HepG2 (cell line): ENCODE results near the gene SDK2. TPM values are rescaled to one million over a fixed set of nuclear protein-coding genes. Genes with fewer than 3 reads are reported as not detected.

ENCODE experiments used
- ATAC-seq: fragments of 200-7000 bp; cut with Tn5 transposase; 3 replicates; pipeline ENCODE4 v1.9.1; 2020; ENCODE audit warnings: mild to moderate bottlenecking, moderate library complexity
- BruUV-seq: library from RNA; stranded (reverse); fragments of 400-500 nt; replicated peaks from 2 replicates; lab custom pipeline; 2021; lab: Mats Ljungman, UMichigan
- CTCF ChIA-PET: fragments of 300-600 bp; formaldehyde crosslinking; extraction: SDS; loops from one replicate; lab custom pipeline; 2021; ENCODE audit warnings: low total read pairs, inconsistent platforms, low intra/inter-chr PET ratio; lab: Yijun Ruan, JAX
- POLR2A ChIA-PET: fragments of 350-600 bp; sonication (Branson Sonifier 250); formaldehyde crosslinking; loops from one replicate; lab custom pipeline; 2020; ENCODE audit warnings: antibody characterized with exemption, inconsistent platforms; lab: Yijun Ruan, JAX
- DNase-seq: peaks from one replicate; pipeline ENCODE4 v3.0.0-alpha.2; 2015; ENCODE audit warnings: low spot score
- FAIRE-seq: peaks from 3 replicates; lab custom pipeline; 2011; peaks lifted over from hg19 to GRCh38; lab: Jason Lieb, UNC
- H2AFZ ChIP-seq: one replicate; pipeline ENCODE4 v1.6.1; 2011; ENCODE audit warnings: low read length, inconsistent platforms
- H3K27ac ChIP-seq: fragments of 300-600 bp; 3 replicates; pipeline ENCODE4 v1.8.0; 2011; ENCODE audit warnings: mixed run types, mild to moderate bottlenecking, mixed read lengths, low read length, inconsistent platforms; ENCODE audit not compliant: insufficient read depth; ENCODE audit errors: extremely low read length
- H3K27me3 ChIP-seq, 2 experiments: fragments of 200-600 bp in 1 of 2; 2 replicates in 1 of 2; 3 replicates in 1 of 2; pipeline versions ENCODE4 v1.6.0 to v1.8.0; 2011; ENCODE audit warnings: low read length in 2 of 2, mild to moderate bottlenecking in 2 of 2, moderate library complexity in 2 of 2, inconsistent platforms in 1 of 2; ENCODE audit not compliant: insufficient read depth in 2 of 2, control insufficient read depth in 1 of 2
- H3K36me3 ChIP-seq, 2 experiments: fragments of 200-600 bp in 1 of 2; replicated peaks in 1 of 2; 2 replicates in 1 of 2; 3 replicates in 1 of 2; pipeline versions ENCODE4 v1.5.1 to v1.8.0; 2011; ENCODE audit warnings: low read length in 2 of 2, inconsistent platforms in 1 of 2; ENCODE audit not compliant: insufficient read depth in 2 of 2, control insufficient read depth in 1 of 2
- H3K4me1 ChIP-seq: 2 replicates; pipeline ENCODE4 v1.5.1; 2012; ENCODE audit warnings: low read length, inconsistent platforms; ENCODE audit not compliant: insufficient read depth
- H3K4me2 ChIP-seq: 2 replicates; pipeline ENCODE4 v1.6.0; 2011; ENCODE audit warnings: low read depth, low read length, inconsistent platforms
- H3K4me3 ChIP-seq, 3 experiments: fragments of 200-600 bp in 1 of 3; sonication (generic), shearing (Covaris generic) in 1 of 3; replicated peaks in 1 of 3; 2 replicates each; pipeline ENCODE4 v1.5.1; 2011 to 2016; ENCODE audit warnings: low read length in 3 of 3, inconsistent platforms in 2 of 3, low read depth in 2 of 3, mild to moderate bottlenecking in 2 of 3, control low read depth in 1 of 3, mixed read lengths in 1 of 3; ENCODE audit not compliant: insufficient read depth in 1 of 3
- H3K79me2 ChIP-seq: one replicate; pipeline ENCODE4 v1.6.1; 2011; ENCODE audit warnings: low read length, inconsistent platforms; ENCODE audit not compliant: insufficient read depth
- H3K9ac ChIP-seq: 2 replicates; pipeline ENCODE4 v1.6.0; 2011; ENCODE audit warnings: mild to moderate bottlenecking, low read depth, low read length, inconsistent platforms; ENCODE audit not compliant: insufficient read depth
- H3K9me3 ChIP-seq: 2 replicates; pipeline ENCODE4 v1.5.1; 2012; ENCODE audit warnings: mild to moderate bottlenecking, low read length
- H4K20me1 ChIP-seq: 2 replicates; pipeline ENCODE4 v1.6.0; 2011; ENCODE audit warnings: inconsistent platforms, mild to moderate bottlenecking, low read length, moderate library complexity; ENCODE audit not compliant: insufficient read depth
- FOXA3 ChIP-seq: IDR thresholded peaks from 2 replicates; pipeline ENCODE4 v1.6.1; 2016; ENCODE audit warnings: missing genetic modification reagents, missing compliant biosample characterization
- RORA ChIP-seq: sonication (generic); formaldehyde crosslinking; IDR thresholded peaks from 2 replicates; pipeline ENCODE4 v1.5.0; 2020; ENCODE audit warnings: mild to moderate bottlenecking, missing genetic modification reagents, moderate library complexity
- SIN3A ChIP-seq: IDR thresholded peaks from 2 replicates; pipeline ENCODE4 v1.6.1; 2011; ENCODE audit warnings: low read depth, mild to moderate bottlenecking, control low read depth, low read length, borderline replicate concordance
- SRSF1 ChIP-seq: fragments of 200-400 bp; formaldehyde crosslinking; optimal IDR thresholded peaks from 2 replicates; pipeline ENCODE3; 2017; ENCODE audit warnings: mild to moderate bottlenecking, low read depth, low read length, moderate library complexity
- SRY ChIP-seq: sonication (generic); formaldehyde crosslinking; IDR thresholded peaks from 2 replicates; pipeline ENCODE4 v1.8.0; 2022; ENCODE audit warnings: mild to moderate bottlenecking, missing genetic modification reagents
- ZFP37 ChIP-seq: sonication (generic); formaldehyde crosslinking; IDR thresholded peaks from 2 replicates; pipeline ENCODE4 v1.4.0; 2020; ENCODE audit warnings: missing genetic modification reagents, borderline replicate concordance
- ZNF138 ChIP-seq: sonication (generic); formaldehyde crosslinking; IDR thresholded peaks from 2 replicates; pipeline ENCODE4 v1.5.0; 2020; ENCODE audit warnings: mild to moderate bottlenecking, low read depth, missing genetic modification reagents
- ZNF17 ChIP-seq: sonication (generic); formaldehyde crosslinking; IDR thresholded peaks from 2 replicates; pipeline ENCODE4 v1.5.0; 2020; ENCODE audit warnings: mild to moderate bottlenecking, missing genetic modification reagents
- ZNF614 ChIP-seq: IDR thresholded peaks from 2 replicates; pipeline ENCODE4 v1.6.1; 2018; ENCODE audit warnings: missing biosample characterization, missing genetic modification reagents, inconsistent platforms, borderline replicate concordance
- ZNF652 ChIP-seq: IDR thresholded peaks from 2 replicates; pipeline ENCODE4 v1.6.1; 2016; ENCODE audit warnings: low read depth, borderline replicate concordance
- ZNF747 ChIP-seq: sonication (generic); formaldehyde crosslinking; IDR thresholded peaks from 2 replicates; pipeline ENCODE4 v1.8.1; 2023; ENCODE audit warnings: missing genetic modification reagents, mild to moderate bottlenecking, borderline replicate concordance
- ZSCAN31 ChIP-seq: sonication (generic); formaldehyde crosslinking; IDR thresholded peaks from 2 replicates; pipeline ENCODE4 v1.5.0; 2020; ENCODE audit warnings: low read depth, mild to moderate bottlenecking, missing genetic modification reagents
- WGBS: methylation state at CpG from one replicate; pipeline ENCODE4 v1.1.6; 2017; ENCODE audit warnings: low lambda C conversion rate; 5-methylcytosine and 5-hydroxymethylcytosine counted together
- in situ Hi-C: cut with HindIII; loops from 2 replicates; pipeline ENCODE4 v1.10.0; 2017; ENCODE audit warnings: low pct_unique_long_range_greater_than_20kb; ENCODE audit not compliant: extremely low pct_ligation_motif_present
- intact Hi-C: fragments of 100-400 bp; cut with micrococcal nuclease; formaldehyde crosslinking; loops from one replicate; pipeline ENCODE4 v1.10.0; 2022; ENCODE audit not compliant: unreplicated experiment
- polyA plus RNA-seq, 8 experiments: library from polyadenylated mRNA; depleted of rRNA in 3 of 8; stranded (reverse) in 7 of 8; unstranded in 1 of 8; fragments of >200 nt; fragmentation: Illumina TruSeq in 4 of 8; extraction: Trizol in 4 of 8; gene quantifications; 2 replicates each; pipeline versions ENCODE4 v1.2.1 to v1.2.3, GENCODE V29; 2011 to 2016; ENCODE audit warnings: low read depth in 4 of 8, missing spikeins in 1 of 8, mixed read lengths in 1 of 8; ENCODE audit not compliant: insufficient read depth in 1 of 8
- total RNA-seq, 5 experiments: library from RNA; depleted of rRNA; stranded (reverse); fragments of >200 nt; fragmentation: Illumina TruSeq; extraction: Trizol; gene quantifications; 2 replicates each; pipeline ENCODE4 v1.2.3, GENCODE V29; 2016; ENCODE audit warnings: low read depth in 1 of 5
- TF ChIP-seq, protein P1 (sequence below): sonication (generic); formaldehyde crosslinking; IDR thresholded peaks from 2 replicates; pipeline ENCODE4 v1.4.0; 2020; ENCODE audit warnings: missing genetic modification reagents
- TF ChIP-seq, protein P2 (sequence below): sonication (generic); formaldehyde crosslinking; IDR thresholded peaks from 2 replicates; pipeline ENCODE4 v1.4.0; 2020; ENCODE audit warnings: mild to moderate bottlenecking, low read depth, missing genetic modification reagents
- TF ChIP-seq, protein P3 (sequence below): sonication (generic); formaldehyde crosslinking; IDR thresholded peaks from 2 replicates; pipeline ENCODE4 v1.5.0; 2020; ENCODE audit warnings: missing genetic modification reagents
- TF ChIP-seq, protein P4 (sequence below): fragments of 450-650 bp; IDR thresholded peaks from 2 replicates; pipeline ENCODE4 v1.6.1; 2016

The SDK2 gene
- total and polyA plus RNA-seq, 2 of the 13 experiments (the other 11 are each of a cell fraction or from before 2014, with no cell fraction given): not detected

DNA sequence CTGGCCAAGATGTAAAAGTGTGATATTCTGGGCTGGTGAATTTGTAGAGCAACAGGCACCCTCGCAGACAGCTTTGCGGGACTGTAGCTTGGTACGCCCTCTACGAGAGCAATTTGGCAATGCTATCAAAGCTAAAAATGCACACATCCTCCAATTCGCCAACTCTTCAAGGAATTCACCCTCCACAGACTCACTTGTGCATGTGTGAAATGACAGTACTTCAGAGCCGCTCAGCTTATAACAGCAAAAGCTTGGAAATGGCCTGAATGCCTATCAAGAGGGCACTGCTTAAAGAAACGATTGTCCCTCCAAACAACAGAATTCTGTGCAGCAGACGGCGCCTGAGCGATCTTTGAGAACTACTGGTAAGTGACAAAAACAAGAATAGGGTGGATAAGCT, 130.8 kb downstream of the SDK2 start:
- TF ChIP-seq RORA (CRISPR knock-in tag) (no peak), SRY (CRISPR knock-in tag) (no peak), ZFP37 (CRISPR knock-in tag) (no peak), SIN3A (no peak), FOXA3 (CRISPR knock-in tag) (no peak), ZNF17 (CRISPR knock-in tag) (no peak), SRSF1 (no peak), ZSCAN31 (no peak), ZNF138 (CRISPR knock-in tag) (no peak), ZNF747 (CRISPR knock-in tag) (no peak), ZNF652 (no peak), ZNF614 (CRISPR knock-in tag) (no peak)
- TF ChIP-seq, protein P1, sequence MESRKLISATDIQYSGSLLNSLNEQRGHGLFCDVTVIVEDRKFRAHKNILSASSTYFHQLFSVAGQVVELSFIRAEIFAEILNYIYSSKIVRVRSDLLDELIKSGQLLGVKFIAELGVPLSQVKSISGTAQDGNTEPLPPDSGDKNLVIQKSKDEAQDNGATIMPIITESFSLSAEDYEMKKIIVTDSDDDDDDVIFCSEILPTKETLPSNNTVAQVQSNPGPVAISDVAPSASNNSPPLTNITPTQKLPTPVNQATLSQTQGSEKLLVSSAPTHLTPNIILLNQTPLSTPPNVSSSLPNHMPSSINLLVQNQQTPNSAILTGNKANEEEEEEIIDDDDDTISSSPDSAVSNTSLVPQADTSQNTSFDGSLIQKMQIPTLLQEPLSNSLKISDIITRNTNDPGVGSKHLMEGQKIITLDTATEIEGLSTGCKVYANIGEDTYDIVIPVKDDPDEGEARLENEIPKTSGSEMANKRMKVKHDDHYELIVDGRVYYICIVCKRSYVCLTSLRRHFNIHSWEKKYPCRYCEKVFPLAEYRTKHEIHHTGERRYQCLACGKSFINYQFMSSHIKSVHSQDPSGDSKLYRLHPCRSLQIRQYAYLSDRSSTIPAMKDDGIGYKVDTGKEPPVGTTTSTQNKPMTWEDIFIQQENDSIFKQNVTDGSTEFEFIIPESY (CRISPR knock-in tag): no peak
- TF ChIP-seq, protein P2, sequence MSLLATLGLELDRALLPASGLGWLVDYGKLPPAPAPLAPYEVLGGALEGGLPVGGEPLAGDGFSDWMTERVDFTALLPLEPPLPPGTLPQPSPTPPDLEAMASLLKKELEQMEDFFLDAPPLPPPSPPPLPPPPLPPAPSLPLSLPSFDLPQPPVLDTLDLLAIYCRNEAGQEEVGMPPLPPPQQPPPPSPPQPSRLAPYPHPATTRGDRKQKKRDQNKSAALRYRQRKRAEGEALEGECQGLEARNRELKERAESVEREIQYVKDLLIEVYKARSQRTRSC (CRISPR knock-in tag): no peak
- TF ChIP-seq, protein P3, sequence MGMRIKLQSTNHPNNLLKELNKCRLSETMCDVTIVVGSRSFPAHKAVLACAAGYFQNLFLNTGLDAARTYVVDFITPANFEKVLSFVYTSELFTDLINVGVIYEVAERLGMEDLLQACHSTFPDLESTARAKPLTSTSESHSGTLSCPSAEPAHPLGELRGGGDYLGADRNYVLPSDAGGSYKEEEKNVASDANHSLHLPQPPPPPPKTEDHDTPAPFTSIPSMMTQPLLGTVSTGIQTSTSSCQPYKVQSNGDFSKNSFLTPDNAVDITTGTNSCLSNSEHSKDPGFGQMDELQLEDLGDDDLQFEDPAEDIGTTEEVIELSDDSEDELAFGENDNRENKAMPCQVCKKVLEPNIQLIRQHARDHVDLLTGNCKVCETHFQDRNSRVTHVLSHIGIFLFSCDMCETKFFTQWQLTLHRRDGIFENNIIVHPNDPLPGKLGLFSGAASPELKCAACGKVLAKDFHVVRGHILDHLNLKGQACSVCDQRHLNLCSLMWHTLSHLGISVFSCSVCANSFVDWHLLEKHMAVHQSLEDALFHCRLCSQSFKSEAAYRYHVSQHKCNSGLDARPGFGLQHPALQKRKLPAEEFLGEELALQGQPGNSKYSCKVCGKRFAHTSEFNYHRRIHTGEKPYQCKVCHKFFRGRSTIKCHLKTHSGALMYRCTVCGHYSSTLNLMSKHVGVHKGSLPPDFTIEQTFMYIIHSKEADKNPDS: no peak
- TF ChIP-seq, protein P4, sequence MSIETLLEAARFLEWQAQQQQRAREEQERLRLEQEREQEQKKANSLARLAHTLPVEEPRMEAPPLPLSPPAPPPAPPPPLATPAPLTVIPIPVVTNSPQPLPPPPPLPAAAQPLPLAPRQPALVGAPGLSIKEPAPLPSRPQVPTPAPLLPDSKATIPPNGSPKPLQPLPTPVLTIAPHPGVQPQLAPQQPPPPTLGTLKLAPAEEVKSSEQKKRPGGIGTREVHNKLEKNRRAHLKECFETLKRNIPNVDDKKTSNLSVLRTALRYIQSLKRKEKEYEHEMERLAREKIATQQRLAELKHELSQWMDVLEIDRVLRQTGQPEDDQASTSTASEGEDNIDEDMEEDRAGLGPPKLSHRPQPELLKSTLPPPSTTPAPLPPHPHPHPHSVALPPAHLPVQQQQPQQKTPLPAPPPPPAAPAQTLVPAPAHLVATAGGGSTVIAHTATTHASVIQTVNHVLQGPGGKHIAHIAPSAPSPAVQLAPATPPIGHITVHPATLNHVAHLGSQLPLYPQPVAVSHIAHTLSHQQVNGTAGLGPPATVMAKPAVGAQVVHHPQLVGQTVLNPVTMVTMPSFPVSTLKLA: no peak
- TF ChIP-seq, all 625 proteins: peak for 0
- no peak overlapping the region for H2AFZ ChIP-seq
- no peaks in the 10 kb centered on the region for H3K4me1 ChIP-seq
- no peak overlapping the region for H3K27ac ChIP-seq
- ATAC-seq (no peak), FAIRE-seq (no peak), DNase-seq (no peak)
- intact Hi-C loops (no loop called here), in situ Hi-C loops (no loop called here)
- H3K9ac ChIP-seq: no peak overlapping the region
- H3K4me3 ChIP-seq: no peak overlapping the region
- no peaks in the 10 kb centered on the region for H3K9me3 ChIP-seq
- no peak overlapping the region for H3K4me2 ChIP-seq
- H3K36me3 ChIP-seq: no peaks in the 10 kb centered on the region
- H3K79me2 ChIP-seq: no peaks in the 10 kb centered on the region
- CTCF ChIA-PET: no interaction called here
- BruUV-seq: no TSS peak
- H3K27me3 ChIP-seq: peaks cover 8 to 76% of the 10 kb centered on the region in 2 experiments
- H4K20me1 ChIP-seq: no peaks in the 10 kb centered on the region
- 35% methylated on average over 10 of the region's 10 CpGs for WGBS
- POLR2A ChIA-PET: no interaction called here
